HG03066 (cell line): Measurements from ENCODE around the gene DTNA.
"Not testable (repeated sequence)": the region's sequence is repeated elsewhere in the genome, so short reads cannot be mapped to it uniquely, and the experiment has no call there.

Source experiments
- ATAC-seq: cut with Tn5 transposase; IDR thresholded peaks from one replicate; pipeline ENCODE4 v1.9.1; 2021; ENCODE audit warnings: low read depth; ENCODE audit not compliant: unreplicated experiment

Gene DTNA

DNA sequence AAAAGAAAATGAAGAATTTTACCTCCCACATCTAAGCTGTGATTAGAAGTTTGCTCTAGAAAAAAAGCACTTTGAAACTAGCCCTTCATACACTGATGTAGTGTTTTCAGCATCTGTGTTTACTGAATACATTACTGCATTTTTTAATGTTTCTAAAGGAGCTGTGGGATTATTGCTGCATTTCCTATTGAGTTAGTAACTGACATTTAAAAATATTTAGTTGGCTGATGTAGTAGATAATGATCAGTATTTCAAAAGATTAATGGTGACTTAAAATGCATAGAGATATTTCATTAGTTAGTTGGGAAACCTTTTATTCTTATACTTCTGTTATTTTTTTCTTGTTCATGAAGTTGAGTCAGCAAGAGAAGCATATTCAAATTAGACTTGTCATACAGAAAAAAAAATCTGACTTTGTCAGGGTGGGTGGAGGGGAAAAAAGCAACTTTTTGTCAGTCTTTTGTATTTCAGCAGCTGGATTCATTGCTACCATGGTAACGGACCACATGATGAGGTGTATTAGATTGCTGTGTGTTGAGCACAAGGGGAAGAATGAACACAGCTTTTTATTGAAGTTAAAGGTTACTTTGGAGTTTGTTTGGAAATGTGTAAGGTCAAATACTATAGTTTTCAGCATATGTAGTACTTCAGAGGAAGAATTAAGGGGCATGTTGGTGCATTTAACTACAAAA is at the start of gene DTNA:
Gene DTNA, plus strand, starts transcription at position 549 of the 692 bp plus-strand sequence. CDS start 45,679 bp downstream, outside the sequence.
- ATAC-seq, result no peak

DNA sequence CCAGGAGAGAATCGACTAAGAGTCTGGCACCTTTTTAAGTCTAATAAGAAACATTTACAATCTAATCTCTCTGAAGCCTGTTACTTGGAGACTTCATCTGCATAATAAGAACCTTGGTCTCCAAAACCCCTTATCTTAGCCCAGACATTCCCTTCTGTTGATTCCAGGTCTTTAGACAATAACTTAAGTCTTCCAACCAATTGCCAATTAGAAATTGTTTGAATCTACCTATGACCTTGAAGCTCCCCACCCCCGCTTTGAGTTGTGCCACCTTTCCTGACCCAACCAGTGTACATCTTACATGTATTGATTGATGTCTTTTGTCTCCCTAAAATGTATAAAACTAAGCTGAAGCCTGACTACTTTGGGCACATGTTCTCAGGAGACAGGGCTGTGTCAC is 49.5 kb upstream of the DTNA start:
- ATAC-seq, result no peak

DNA sequence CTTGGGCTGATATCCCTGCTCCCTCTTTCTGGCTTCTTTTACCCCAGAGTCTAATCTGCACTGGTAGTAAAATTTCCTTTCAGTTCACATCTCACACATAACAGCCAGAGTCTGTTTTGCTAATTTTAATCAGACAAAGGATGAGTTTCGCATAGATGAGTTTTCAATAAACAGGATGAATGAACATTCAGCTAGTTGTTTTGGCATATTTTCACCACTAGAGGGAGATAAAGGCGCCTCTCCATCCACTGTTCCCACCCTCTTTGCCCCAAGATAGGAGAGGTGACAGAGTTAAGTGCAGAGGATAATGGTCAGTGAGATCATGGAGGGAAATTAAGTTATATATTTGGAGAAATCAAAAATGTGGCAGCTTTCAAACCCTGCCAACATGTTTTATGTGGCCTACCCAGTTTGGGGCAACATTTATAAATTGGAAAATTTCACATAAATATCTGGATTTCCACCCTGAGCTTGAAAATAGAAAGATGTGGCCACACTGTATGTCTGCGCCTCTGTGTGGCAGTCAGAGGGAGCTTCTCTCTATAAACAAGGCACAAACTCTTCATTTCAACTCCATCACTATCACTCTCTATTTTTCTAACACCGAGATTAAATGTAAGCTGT is 48.5 kb upstream of the DTNA start:
- no peak for ATAC-seq

DNA sequence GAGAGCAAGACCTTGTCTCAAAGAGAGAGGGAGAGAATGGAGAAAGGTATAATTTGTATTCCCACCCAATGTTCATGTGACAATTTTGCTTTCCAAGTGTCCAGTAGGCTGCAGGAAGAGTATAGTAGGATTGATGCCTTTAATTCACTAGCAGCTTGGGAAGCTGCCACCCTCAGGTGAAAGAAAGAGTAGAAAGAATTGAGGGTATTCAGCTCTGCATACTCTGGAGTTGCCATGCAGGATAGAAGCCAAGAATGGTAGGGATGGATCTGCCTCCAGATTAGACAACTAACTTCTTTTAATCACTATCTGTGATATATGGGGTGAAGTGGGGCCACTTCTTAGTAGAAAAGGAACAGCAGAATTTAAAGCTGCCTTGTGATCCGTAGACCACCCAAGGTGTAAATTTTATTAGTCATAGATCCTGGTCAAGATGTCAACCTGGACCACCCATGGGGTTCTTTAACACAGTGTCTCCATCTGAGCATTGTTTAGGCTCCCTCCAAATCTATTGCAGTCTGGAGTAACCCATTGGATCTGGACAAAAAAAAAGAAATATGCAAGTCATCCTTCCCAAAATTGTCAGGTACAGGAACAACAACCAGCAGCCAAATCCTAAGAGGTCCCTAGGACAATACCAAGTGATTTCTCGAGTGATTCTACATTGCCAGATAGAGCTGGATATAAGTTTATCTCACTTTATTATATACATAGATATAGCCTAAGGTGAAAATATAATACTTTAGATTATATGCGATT is 33.1 kb upstream of the DTNA start:
- no peak for ATAC-seq

DNA sequence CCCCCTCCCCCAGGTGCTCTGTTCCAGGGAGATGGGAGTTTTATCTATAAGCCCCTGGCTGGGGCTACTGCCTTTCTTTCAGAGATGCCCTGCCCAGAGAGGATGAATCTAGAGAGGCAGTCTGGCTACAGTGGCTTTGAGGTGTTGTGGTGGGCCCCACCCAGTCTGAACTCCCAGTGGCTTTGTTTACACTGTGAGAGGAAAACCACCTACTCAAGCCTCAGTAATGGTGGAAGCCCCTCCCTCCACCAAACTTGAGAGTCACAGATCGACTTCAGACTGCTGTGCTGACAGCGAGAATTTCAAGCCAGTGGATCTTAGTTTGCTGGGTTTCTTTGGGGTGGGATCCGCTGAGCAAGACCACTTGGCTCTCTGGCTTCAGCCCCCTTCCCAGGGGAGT is 20.3 kb upstream of the DTNA start:
- ATAC-seq, result not testable (repeated sequence)

DNA sequence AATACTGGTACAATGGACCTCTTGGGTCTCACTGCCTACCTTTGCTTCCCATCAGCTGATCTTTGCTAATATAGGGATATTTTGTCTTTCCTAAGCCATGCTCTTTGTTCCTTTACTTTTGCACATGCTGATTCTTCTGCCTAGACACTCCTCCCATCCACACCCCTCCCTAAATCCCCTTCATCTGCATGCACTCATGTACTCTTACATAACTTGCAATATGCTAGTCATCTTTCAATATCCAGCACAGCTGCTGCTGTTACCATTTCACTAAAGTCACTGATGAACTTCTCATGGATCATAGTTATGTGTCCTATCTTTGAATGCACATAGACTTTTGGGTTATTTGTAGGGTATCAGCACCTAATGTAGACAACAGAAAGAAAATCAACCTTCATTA is 18.5 kb upstream of the DTNA start:
- no peak for ATAC-seq

DNA sequence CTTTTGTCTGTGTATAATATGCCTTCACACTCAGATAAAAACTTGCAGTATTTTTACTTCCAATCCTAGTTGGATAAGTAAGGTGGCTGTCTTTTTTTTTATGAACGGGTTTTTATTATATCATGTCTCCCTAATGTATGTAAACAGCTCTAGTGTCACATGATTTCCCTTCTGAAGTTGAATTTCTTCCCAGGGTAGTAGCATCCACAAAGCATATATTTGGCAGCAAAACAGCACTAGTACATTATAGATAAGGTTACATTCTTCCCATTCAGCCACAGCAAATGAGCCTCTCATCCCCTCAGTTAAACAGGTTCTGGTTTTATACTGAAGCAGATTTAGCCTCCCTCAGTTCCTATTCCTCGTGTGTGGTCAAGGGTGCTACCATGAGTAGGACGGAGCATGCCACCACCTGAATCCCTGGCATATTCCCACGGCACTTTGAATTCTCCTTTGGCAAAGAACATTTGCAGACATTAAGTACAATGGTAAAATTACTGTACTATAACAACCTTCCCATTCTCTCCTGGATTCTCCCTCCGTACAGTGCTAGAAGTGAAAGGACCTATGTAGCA is 15.4 kb upstream of the DTNA start:
- no peak for ATAC-seq

DNA sequence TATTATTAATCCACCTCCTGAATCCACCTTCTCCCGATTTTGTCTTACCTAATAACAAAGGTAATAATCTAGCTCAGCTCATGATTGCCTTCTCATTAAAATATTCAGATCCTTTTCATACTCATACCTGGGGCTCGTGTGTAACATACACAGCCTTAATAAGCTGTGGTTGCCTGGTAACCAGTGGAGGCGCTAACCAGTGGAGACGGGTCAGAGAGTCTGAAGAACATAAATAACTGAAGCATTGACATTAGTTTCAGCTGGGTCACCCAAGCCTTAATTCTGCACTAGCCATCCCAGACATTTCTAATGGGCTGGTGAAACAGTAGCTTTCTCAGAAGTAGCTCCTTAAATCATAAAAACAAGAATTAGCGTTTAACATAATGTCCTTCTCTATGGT is 14.8 kb upstream of the DTNA start:
- no peak for ATAC-seq

DNA sequence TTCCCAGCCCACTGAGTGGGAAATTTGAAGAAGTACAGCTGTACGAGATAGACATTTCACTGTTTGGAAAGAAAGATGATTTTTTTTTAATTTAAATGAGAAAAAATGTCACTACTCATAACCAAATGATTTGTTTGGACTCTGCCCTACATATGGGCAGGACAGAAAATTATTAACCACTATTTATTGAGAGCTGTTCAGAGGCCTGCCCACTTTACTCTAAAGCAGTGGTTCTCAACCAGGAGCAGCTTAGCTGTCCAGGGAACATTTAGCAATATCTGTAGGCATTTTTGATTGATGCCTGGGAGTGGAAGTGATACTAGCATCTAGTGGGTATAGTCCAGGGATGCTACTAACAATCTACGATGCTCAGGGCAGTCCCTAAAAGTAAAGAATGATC is 13.4 kb upstream of the DTNA start:
- no peak for ATAC-seq

DNA sequence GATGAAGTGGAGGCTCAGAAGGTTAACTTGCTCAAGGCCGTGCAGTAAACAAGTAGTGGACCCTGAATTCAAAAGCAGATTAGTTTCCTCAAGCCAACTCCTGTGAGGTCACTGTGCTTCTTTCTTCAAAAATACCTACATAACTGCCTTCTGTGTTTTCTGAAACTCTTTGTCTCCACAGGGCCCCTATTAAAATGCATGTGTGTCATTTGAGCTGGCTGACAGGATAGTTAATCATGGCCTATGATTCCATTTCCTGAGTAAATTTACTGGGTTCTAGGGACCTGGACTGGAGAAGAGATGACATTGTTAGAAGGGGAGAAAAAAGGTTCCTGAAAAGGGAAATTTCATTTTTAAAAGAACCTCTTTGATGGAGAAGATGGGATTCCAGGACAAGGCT is 12.9 kb upstream of the DTNA start:
- ATAC-seq, result no peak

DNA sequence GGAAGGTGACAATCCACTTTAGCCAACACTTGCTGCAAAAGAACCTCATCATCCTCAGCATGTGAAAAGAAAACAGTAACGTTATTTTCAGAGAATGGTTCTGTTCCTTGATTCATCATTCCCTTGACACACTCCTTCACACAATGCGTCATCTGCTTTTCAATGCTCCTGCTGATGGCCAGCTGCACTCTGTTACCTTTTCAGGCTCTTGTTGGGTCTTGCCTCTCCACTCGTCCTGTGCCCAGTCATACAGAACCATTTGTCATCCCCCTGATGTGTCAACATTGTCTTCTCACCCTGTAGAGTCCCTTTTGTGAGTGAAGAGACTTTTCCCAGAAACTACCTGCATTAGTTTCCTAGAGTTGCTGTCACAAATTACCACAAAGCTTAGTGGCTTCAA is 12.2 kb upstream of the DTNA start:
- ATAC-seq, result no peak

DNA sequence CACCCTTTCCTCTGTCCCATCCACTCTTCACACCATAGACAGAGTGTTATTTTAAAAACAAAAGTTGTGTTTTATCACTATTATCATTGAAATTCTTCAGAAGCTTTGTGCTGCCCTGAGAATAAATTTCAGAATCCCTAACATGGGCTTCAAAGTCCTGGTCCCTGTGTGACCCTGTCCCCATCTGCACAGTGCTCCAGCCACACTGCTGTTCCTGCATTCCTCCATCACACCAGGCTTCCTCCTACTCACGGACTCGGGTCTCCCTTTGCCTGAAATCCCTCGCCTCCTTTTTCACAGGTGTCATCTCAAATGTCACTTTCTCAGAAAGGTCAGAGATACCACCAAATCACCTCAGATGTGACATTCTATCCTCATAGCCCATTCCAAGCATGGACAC is 8.2 kb upstream of the DTNA start:
- ATAC-seq, result no peak

DNA sequence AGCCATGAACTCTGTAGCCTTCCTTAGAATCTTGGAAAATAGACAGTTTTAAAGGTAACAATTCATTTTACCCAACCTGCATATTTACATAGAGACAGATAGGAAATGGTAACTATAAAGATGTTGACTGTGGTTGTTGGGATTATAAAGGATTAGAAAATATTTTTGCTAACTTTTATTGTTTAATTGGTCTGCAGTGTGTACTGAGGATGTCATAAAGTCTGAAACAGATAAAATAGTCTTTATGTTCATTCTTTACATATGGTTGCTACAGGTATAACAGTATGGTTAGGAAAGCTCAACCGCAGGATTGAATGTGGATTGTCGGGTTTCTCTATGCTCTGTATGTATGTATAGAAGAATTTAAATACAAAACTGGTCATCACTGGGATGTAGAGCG is 7.3 kb upstream of the DTNA start:
- no peak for ATAC-seq

DNA sequence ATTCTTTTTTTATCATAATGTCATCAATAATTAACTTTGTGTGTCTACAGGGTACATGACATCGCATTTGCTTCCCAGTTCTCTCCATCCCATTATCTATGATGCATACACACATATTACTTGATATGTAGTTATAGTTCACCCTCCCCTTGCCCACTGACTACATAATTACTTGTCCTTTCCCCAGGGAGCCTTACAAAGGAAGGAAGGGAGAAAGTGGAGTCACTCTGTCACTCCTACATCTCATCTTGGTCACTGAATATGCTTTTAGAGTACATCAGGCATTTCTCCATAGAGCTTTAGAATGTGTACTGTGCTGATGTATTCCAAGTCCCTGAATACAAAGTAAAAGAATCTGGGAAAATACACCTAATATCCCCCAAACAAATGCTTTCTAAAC is 6.0 kb upstream of the DTNA start:
- ATAC-seq, result no peak

DNA sequence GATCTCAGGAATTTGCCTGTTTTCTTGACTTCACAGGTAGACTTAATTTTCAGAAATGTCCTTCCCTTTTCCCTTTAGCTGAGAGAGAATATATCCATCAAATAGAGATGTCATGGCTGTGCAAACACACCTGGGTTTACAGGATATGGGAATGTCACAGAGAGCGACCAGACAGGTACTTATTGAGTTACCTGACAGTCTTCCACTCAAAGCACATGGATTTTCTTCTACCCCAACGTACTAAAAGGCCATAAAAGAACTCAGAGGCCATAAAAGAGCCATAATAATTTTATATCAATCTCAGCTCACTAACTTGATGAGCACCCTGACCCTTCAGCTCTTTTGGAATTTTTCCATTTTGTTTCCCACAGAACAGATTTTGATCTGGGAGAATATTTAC is 5.3 kb upstream of the DTNA start:
- no peak for ATAC-seq

DNA sequence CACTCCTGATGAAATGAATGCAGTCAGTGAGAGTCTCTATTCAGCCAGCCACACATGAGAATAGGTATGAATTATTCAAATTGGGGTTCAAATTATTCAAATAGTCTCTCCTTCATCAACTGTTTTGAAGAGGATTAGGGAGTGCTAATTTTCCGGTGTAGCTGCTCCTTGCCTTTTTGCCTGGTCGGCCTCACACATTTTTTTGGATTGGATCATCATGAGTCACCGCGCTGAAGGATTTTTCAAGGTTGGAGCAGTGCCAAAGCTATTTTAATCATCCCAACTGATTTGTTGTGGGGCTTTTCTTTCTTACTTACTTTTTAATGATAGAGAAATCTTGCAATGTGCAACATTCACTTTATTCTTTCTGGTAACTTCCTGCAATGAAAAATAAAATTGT is 2.4 kb upstream of the DTNA start:
- ATAC-seq, result no peak

DNA sequence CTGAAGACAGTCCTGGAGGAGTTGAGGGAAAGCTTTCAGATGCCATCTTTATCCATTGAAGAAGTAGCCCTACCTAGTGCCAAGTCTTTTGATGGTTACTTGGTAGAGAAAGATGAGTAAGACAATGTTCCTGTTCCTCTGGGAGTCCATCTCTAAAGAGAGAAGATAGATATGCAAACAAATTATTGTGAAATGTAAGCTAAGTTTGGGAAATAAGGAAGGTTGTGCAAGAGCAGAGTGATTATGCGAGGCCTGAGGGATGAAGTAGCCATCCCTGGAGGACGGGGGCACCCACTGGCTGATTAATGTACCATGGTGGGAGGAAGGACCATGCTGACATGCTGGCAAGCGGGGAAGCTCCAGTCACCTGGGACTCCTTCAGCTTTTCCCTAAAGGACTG is 994 bp upstream of the DTNA start:
- ATAC-seq, result no peak

DNA sequence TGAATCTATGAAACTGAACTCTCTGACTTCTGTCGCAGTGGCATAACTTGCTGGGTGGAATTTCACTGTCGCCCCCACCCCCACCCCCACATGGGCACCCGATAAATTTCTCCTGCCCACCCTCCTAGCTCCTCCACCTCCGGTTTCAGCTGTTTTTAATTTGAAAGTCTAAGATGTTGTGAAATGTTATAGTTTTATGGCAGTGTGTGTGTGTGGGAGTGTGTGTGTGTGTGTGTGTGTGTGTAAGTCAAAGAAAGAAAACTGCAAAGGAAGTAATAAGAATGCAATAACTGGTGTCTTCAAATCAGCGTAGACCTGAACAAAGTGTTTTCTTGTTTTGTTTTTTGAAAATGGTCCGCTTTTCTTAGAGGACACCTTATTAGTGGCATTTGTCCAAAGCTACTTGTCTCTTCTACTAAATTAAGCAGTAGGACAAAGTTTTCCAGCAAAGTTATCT is 388 bp downstream of the DTNA start:
- ATAC-seq, result no peak

DNA sequence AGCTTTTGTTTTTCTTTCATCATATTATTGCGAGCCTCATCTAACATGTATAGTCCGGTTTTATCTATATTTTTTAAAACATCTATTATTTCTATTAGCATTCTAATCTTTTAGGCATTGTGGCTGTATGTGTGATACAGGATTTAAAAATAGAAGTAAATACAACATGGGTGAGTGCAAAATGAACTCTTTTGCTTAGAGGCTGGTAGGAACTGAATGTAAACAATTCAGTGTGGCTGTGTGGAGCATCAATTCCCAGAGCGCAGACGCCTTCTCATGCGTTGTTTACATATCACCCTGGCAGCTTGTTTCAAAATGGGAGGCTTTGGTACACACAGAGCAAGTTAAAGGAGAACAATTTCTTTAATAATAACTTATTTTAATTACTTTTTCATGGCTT is 836 bp downstream of the DTNA start:
- no peak for ATAC-seq

DNA sequence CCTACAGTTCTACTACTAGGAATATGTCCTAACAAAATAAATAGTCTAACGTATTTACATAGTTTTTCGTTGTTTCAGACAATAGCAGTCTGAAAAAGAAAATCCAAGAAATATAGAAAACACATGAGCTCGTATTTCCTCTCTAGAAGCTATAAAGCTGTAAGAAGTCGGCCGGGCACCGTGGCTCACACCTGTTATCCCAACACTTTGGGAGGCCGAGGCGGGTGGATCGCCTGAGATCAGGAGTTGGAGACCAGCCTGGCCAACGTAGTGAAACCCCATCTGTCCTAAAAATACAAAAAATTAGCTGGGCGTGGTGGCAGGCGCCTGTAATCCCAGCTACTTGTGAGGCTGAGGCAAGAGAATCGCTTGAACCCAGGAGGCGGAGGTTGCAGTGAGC is 6.0 kb downstream of the DTNA start:
- ATAC-seq, result not testable (repeated sequence)

DNA sequence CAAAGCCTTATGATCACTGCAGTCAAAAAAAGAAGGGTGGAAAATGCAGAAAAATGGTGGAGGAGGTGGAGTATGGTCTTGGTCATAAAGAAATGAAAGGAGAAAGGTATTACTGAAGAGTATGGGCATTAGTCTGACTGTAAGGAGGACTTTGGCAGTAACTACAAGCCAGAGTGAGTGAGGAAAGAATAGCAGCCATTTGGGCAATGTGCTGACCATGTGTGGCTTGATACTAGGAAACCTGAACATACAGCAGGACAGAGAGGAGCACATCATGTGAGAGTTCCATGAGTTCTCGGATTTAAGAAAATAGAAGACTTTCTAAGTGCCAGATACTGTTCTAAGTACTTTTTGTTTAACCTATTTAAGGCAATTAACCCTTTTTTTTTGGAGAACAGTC is 8.5 kb downstream of the DTNA start:
- no peak for ATAC-seq
